Fibroblast of skin of left quadriceps (primary cell): Measurements from ENCODE around the gene SHISA8.

Experiments
- DNase-seq, 2 experiments: peaks; one replicate each; pipeline ENCODE4 v3.0.0-alpha.2; 2013; ENCODE audit warnings: low read depth in 2 of 2

Gene SHISA8

DNA sequence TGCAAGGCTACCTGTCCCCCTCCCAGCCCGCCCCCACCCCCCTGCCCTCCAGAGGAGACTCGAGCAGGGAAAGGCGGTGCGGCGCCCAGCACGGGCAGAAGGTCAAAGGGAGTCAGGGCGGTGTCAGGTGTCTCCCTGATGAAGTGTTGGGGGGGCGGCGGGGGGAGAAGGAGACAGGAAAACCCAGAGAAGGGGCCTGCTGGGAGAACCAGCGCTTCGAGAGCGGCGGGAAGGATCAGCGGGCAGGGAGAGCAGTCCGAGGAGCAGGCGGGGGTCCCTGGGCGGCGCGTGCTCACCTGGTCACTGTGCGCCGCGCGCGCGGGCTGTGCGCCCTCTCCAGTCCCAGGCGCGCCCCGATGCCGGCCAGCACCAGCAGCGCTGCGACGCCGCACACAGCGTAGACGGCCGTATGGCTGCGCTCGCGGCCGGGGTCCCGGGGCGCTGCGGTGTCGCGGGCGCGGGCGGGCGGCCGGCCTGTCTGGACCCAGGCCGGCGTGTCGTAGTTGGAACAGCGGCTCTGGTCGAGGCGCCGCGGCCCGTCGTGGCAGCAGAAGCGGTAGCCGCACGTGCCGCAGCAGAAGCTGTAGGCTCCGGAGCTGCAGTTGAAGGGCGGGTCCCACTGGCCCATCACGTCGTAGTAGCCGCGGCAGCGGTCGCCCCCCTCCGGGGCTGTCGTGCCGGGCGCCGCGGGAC lies 886 bp downstream of the SHISA8 start:
- no peak for DNase-seq

GRCh38 chr22:41913040-41913719 lies 1.7 kb downstream of the SHISA8 start:
- no peak for DNase-seq

GRCh38 chr22:41912338-41913039 lies 2.4 kb downstream of the SHISA8 start:
- no peak for DNase-seq

DNA sequence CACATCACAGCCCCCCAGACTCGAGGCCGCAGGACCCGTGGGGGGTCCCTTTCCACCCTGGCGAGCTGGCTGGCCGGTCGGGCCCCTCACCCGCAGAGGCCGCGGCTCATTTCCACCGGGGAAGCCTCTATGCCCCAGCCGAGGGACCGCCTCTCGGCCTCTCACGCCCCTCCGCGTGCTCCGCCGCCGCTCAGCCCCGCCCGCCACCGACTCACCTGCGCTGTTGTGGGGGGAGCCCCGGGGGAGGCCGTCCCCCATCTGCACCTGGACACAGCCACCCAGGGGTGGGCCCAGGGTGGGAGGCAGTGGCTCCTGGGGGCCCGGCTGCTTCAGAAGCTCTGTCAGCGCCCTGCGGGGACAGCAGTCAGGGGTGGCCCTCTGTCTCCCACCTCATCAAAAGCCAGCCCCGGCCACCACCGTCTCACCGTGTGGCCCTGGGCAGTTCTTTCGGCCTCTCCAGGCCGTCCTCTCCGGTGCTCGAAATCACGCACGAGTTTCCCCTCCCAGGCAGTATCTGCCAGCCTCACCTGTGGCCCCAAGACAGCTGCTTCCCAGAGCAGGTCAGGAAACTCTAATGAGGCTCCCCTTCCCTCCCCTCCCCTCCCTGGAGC lies 3.8 kb downstream of the SHISA8 start:
- no peak for DNase-seq

- DNase-seq = no peak
Observed at GRCh38 chr22:41910050-41911000, 4.5 kb downstream of the SHISA8 start.

- no peak for DNase-seq
Observed at GRCh38 chr22:41909310-41910049, 5.4 kb downstream of the SHISA8 start.

- no peak for DNase-seq
Observed at GRCh38 chr22:41908411-41909309, 6.2 kb downstream of the SHISA8 start.

GRCh38 chr22:41907436-41908401 lies 7.2 kb downstream of the SHISA8 start:
- no peak for DNase-seq

- DNase-seq = no peak
Observed at GRCh38 chr22:41906822-41907221, 8.1 kb downstream of the SHISA8 start.

GRCh38 chr22:41905411-41906202 lies 9.3 kb downstream of the SHISA8 start:
- DNase-seq = no peak

GRCh38 chr22:41904450-41905410 lies 10.1 kb downstream of the SHISA8 start:
- no peak for DNase-seq

DNA sequence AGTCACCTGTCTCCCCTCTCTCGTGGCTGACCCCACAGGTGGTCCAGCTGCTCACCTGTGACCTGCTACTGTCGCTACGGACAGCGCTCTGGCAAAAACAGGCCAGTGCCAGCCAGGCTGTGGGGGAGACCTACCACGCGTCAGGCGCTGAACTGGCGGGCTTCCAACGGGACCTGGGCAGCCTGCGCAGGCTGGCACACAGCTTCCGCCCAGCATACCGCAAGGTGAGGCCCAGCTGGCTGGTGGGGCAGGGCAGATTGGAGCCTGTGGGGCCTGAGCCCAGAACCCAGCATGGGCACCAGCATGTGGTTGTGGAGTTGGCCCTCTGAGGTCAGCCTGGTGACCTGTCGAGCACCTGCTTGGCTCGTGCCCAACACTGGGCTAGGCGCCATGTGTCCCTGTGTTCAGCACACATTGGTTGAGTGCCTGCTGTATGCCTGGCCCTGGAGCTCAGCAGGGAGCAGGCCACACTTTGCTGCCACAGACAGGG lies 11.9 kb downstream of the SHISA8 start:
- DNase-seq = no peak

DNA sequence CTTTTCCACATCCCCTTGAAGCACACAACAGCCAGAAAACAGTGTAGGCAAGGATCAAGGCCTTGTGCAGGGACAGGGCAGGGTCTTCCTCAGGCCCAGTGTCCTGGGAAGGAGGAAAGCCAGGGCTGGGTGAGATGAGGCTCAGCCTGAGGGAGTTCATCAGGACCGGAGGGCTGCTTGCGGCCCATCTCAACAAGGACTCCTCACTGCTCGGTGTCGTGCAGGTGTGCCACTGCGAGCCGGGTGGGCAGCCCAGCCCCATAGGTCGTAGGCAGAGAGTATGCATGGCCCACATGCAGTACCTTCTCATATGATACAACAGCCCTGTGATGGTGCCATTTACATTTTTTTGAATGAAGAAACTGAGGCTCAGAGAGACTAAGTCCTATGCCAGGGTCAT lies 12.9 kb downstream of the SHISA8 start:
- no peak for DNase-seq

GRCh38 chr22:41900652-41901312 lies 14.1 kb downstream of the SHISA8 start:
- DNase-seq = no peak

- no peak for DNase-seq
Observed at GRCh38 chr22:41899992-41900651, 14.8 kb downstream of the SHISA8 start.
